ENCODE measurements around the gene SCP2. TPM values are rescaled to one million over a fixed set of nuclear protein-coding genes. Genes with fewer than 3 reads are reported as not detected.

The SCP2 gene
- total RNA-seq, 1 donor from 2014 or later, result 89.8 TPM

DNA sequence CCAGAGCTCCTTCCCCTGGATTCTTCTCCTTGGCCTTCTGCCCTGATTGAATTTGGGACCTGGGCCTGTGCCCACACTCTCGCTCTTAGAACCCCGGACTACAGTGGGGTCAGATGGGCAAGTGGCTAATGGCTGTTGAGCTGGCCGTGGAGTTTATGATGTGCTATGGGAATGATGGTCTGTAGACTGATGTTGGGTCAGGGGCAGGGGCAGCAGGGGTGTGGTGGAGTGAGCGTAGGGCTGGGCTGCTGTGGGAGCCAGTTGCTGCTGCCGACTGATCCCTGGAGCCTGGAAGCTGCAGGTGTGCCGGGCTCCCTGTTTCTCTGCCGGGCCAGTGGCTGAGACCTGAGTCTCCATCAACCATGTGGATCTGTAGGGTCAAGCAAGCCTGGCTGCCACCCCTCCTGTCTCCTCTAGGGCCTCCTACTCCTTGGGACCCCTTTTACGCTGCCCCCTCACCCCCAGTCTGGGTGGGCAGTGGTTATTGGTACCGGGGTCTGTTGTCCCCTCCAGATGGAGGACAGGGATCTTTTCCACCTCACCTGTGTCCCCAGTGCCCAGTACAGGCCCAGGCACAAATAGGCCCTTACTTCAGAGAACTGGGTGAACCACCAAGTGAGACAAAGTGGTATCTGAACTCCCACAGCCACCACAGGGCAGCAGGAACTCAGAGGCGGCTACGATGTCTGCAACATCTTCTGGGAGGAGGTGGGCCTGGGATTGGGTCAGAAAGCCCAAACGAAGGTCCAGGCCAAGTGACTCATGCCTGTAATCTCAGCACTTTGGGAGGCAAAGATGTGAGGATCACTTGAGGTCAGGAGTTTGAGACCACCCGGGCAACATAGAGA, 140.0 kb downstream of the SCP2 start:
- Histone ChIP-seq H3K4me2 (ENCODE audit: low read length) (no peak overlapping the region), H3K36me3 (ENCODE audit: insufficient read depth, low read length) (no peaks in the 10 kb centered on the region), H3K9me3 (ENCODE audit: insufficient read depth, low read depth, low read length) (no peaks in the 10 kb centered on the region), H3K27ac (ENCODE audit: low read depth, low read length) (no peak overlapping the region), H3K4me1 (ENCODE audit: insufficient read depth, low read length) (peaks cover 7% of the 10 kb centered on the region), H2AFZ (ENCODE audit: low read depth, low read length) (no peak overlapping the region), H3K4me3 (ENCODE audit: insufficient read depth, low read depth, low read length) (no peak overlapping the region), H3K27me3 (ENCODE audit: insufficient read depth, low read length) (peaks cover 22% of the 10 kb centered on the region), H3K79me2 (ENCODE audit: insufficient read depth, low read length) (no peaks in the 10 kb centered on the region), H4K20me1 (ENCODE audit: insufficient read depth, low read length) (no peaks in the 10 kb centered on the region), H3K9ac (ENCODE audit: low read length) (no peak overlapping the region)
- H3K27me3 Mint-ChIP-seq (ENCODE audit: low read depth, unreplicated experiment), result peaks cover 51% of the 10 kb centered on the region
- H3K27ac Mint-ChIP-seq (ENCODE audit: unreplicated experiment), result no peak overlapping the region
- no peak overlapping the region for H3K4me3 Mint-ChIP-seq (ENCODE audit: unreplicated experiment)
- TF ChIP-seq EZH2 (IDR thresholded peaks at IDR 0.05; ENCODE audit: insufficient read depth, low read length), result no peak
- TF ChIP-seq, protein P1, sequence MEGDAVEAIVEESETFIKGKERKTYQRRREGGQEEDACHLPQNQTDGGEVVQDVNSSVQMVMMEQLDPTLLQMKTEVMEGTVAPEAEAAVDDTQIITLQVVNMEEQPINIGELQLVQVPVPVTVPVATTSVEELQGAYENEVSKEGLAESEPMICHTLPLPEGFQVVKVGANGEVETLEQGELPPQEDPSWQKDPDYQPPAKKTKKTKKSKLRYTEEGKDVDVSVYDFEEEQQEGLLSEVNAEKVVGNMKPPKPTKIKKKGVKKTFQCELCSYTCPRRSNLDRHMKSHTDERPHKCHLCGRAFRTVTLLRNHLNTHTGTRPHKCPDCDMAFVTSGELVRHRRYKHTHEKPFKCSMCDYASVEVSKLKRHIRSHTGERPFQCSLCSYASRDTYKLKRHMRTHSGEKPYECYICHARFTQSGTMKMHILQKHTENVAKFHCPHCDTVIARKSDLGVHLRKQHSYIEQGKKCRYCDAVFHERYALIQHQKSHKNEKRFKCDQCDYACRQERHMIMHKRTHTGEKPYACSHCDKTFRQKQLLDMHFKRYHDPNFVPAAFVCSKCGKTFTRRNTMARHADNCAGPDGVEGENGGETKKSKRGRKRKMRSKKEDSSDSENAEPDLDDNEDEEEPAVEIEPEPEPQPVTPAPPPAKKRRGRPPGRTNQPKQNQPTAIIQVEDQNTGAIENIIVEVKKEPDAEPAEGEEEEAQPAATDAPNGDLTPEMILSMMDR (IDR thresholded peaks at IDR 0.05; ENCODE audit: insufficient read depth, low read depth, low read length), result no peak
- no peaks in the 10 kb centered on the region for H3K36me3 Mint-ChIP-seq (ENCODE audit: low read depth, unreplicated experiment)
- no peak for DNase-seq (ENCODE audit: low read depth)
- H3K4me1 Mint-ChIP-seq (ENCODE audit: low read depth, unreplicated experiment), result no peaks in the 10 kb centered on the region
- FAIRE-seq, result no peak
- H3K9me3 Mint-ChIP-seq (ENCODE audit: unreplicated experiment), result no peaks in the 10 kb centered on the region

- H4K20me1 ChIP-seq (ENCODE audit: insufficient read depth, low read length), result no peaks in the 10 kb centered on the region
- no peak overlapping the region for H2AFZ ChIP-seq (ENCODE audit: low read depth, low read length)
- H3K4me1 Mint-ChIP-seq (ENCODE audit: low read depth, unreplicated experiment), result no peaks in the 10 kb centered on the region
- H3K79me2 ChIP-seq (ENCODE audit: insufficient read depth, low read length), result no peaks in the 10 kb centered on the region
- H3K4me3 ChIP-seq (ENCODE audit: insufficient read depth, low read depth, low read length), result no peak overlapping the region
- H3K27ac Mint-ChIP-seq (ENCODE audit: unreplicated experiment), result no peak overlapping the region
- peaks cover 48% of the 10 kb centered on the region for H3K27me3 Mint-ChIP-seq (ENCODE audit: low read depth, unreplicated experiment)
- no peak overlapping the region for H3K4me2 ChIP-seq (ENCODE audit: low read length)
- no peak overlapping the region for H3K9ac ChIP-seq (ENCODE audit: low read length)
- peaks cover 19% of the 10 kb centered on the region for H3K27me3 ChIP-seq (ENCODE audit: insufficient read depth, low read length)
- H3K27ac ChIP-seq (ENCODE audit: low read depth, low read length), result no peak overlapping the region
- H3K4me3 Mint-ChIP-seq (ENCODE audit: unreplicated experiment), result no peak overlapping the region
- no peak for TF ChIP-seq EZH2 (IDR thresholded peaks at IDR 0.05; ENCODE audit: insufficient read depth, low read length)
- TF ChIP-seq, protein P1 (IDR thresholded peaks at IDR 0.05; ENCODE audit: insufficient read depth, low read depth, low read length), result no peak
- H3K36me3 Mint-ChIP-seq (ENCODE audit: low read depth, unreplicated experiment), result no peaks in the 10 kb centered on the region
- no peaks in the 10 kb centered on the region for H3K9me3 ChIP-seq (ENCODE audit: insufficient read depth, low read depth, low read length)
- DNase-seq (ENCODE audit: low read depth) (no peak), FAIRE-seq (no peak)
- peaks cover under 1% of the 10 kb centered on the region for H3K4me1 ChIP-seq (ENCODE audit: insufficient read depth, low read length)
- no peaks in the 10 kb centered on the region for H3K36me3 ChIP-seq (ENCODE audit: insufficient read depth, low read length)
- H3K9me3 Mint-ChIP-seq (ENCODE audit: unreplicated experiment), result no peaks in the 10 kb centered on the region
Measured at GRCh38 chr1:53067886-53068285, 140.8 kb downstream of the SCP2 start.

Data from astrocyte (in vitro differentiated cells and primary cell).